GM19025 (cell line): ENCODE data around the gene UBE2L3.
"Not testable (repeated sequence)": the region's sequence is repeated elsewhere in the genome, so short reads cannot be mapped to it uniquely, and the experiment has no call there.

Source experiments
- ATAC-seq: cut with Tn5 transposase; IDR thresholded peaks from one replicate; pipeline ENCODE4 v1.9.1; 2021; ENCODE audit warnings: mild to moderate bottlenecking, low read depth, moderate library complexity; ENCODE audit not compliant: unreplicated experiment

Gene UBE2L3

DNA sequence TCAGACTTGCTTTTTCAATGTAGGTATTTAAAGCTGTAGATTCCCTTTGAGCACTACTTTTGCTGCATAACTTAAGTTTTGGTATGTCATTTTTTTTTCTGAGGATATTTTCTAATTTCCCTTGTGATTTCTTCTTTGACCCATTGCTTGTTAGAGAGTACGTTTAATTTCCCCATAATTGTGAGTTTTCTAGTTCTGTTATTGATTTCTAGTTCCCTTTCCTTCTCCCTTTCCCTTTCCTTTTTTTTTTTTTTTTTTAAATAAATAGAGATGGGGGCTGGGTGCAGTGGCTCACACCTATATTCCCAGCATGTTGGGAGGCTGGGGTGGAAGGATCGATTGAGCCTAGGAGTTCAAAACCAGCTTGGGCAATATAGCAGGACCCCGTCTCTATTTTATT is 30.8 kb downstream of the UBE2L3 start:
- no peak for ATAC-seq

GRCh38 chr22:21599053-21599893 is 31.8 kb downstream of the UBE2L3 start:
- ATAC-seq, result no peak

DNA sequence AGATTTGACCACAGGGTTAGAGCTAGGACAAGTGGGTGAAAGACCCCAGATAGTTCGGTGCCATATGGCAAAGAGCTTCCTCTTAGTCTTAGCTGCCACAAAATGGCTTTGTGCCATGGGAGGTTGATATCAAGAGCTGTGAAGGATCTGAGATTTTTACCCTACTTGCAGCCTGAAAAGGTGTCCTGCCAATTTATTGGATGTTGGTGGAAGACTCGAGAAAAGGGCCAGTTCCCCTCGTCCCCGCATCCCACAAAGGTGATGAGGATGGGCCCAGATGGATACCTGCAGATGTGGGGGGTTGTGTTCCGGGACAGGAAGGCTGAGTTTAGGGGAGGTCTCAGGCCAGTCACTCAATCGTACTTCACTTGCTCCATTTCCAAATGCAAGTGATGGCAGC is 35.1 kb downstream of the UBE2L3 start:
- ATAC-seq, result no peak

GRCh38 chr22:21603973-21604372 is 36.5 kb downstream of the UBE2L3 start:
- ATAC-seq, result no peak

DNA sequence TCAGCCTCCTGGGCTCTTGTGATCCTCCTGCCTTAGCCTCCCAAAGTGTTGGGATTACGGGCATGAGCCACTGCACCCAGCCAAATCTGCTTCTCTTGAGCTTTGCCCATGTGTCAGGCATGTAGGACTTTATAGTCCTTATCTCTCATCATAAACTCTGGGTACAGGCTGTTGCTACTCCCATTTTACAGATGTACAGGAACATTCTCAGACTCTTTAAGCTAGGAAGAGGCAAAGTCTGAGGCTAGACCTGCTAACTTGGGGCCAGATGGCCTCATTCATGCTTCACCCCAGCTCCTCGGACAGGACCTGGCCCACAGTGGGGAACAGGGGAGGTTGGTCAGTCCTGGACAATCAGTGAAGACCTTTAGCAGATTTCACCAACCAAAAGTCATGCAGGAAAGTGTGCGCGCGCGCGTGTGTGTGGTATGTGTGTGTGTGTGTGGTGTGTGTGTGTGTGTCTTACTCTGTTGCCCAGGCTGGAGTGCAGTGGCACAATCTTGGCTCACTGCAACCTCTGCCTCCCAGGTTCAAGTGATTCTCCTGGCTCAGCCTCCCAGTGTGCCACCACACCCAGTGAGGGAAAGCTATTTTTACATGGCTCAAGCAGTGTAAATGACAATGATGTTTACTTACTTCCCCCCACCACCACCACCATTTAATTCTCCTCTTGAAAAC is 38.5 kb downstream of the UBE2L3 start:
- ATAC-seq, result no peak

DNA sequence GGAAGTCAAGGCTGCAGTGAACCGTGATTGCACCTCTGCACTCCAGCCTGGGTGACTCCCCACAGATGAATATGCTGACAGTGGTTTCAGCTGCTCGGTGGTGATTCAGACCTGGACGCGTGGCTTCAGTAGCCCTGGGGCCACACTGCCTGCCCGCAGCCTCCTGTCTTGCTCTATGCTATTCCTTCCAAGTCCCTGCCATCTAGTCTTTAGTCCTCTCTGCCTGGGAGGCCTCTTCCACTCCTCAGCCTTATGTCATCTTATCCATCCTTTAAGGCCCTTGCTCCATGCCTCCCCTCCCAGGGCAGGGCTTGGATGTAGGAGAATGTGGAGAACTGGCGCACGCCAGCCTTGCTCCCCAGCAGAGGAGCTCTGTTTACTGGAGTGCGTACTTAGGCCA is 39.3 kb downstream of the UBE2L3 start:
- ATAC-seq, result no peak

DNA sequence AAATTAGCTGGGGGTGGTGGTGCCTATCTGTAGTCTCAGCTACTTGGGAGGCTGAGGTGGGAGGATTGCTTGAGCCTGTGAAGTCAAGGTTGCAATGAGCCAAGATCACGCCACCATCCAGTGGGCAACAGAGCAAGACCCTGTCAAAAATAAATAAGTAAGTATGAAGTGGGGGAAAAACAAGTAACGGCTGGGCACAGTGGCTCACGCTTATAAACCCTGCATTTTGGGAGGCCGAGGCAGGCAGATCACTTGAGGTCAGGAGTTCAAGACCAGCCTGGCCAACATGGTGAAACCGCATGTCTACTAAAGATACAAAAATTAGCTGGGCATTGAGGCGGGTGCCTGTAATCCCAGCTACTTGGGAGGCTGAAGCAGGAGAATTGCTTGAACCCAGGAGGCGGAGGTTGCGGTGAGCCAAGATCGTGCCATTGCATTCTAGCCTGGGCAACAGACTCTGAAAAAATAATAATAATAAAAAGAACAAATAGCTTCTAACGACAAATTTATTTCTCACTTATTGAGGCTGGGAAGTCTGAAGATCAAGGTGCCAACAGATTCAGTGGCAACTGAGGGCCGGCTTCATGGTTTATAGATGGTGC is 42.1 kb downstream of the UBE2L3 start:
- ATAC-seq, result not testable (repeated sequence)

DNA sequence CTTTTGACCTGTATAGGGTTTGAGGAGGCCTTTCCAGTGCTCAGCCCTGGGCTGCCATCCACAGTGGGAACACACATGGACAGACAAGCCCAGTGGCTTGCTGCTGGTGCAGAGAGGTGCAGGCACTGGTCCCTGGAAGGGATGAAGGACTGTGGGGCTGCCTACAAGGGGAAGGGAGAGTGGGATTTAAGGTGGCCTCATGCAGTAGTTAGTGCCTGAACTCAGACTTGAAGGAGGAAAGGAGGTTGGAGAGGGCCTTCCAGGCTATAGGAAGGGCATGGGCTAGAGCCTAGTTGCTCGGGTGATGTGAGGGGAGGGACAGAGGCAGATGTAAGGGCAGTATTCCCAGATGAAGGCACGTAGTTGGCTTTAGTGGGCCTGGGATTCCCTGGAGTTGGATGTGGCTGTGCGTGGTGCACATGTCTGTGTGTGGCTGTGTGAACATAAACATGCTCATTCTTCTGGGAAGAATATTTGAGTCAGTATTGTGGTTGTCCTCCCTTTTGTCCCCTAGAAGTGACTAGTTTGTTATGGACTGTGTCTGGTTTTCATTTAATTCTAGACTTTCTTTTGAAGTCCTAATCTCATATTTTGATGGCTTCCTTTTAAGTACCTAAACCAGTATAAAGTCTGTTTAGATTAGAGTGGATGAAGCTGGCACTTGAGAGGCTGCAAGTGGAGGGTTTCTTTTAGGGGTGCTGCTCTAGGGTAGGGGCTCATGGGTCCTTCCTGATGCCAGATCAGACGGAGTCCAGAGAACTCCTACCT is 43.9 kb downstream of the UBE2L3 start:
- no peak for ATAC-seq

- ATAC-seq, result no peak
Measured at GRCh38 chr22:21612858-21613257, 45.3 kb downstream of the UBE2L3 start.

- no peak for ATAC-seq
Measured at GRCh38 chr22:21613553-21614233, 46.2 kb downstream of the UBE2L3 start.

- ATAC-seq, result no peak
Measured at GRCh38 chr22:21615731-21616130, 48.2 kb downstream of the UBE2L3 start.

DNA sequence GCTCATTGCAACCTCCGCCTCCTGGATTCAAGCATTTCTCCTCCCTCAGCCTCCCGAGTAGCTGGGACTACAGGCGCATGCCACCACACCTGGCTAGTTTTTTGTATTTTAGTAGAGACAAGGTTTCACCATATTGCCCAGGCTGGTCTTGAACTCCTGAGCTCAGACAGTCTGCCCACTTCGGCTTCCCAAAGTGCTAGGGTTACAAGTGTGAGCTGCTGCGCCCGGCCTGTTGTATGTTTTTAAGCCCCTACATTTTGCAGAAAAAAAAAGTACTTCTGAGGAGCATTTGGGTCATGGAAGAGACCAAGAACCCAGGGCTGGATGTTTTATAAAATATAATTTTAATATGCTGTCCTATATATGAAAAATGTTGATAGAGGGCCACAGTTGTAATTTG is 49.8 kb downstream of the UBE2L3 start:
- not testable (repeated sequence) for ATAC-seq

DNA sequence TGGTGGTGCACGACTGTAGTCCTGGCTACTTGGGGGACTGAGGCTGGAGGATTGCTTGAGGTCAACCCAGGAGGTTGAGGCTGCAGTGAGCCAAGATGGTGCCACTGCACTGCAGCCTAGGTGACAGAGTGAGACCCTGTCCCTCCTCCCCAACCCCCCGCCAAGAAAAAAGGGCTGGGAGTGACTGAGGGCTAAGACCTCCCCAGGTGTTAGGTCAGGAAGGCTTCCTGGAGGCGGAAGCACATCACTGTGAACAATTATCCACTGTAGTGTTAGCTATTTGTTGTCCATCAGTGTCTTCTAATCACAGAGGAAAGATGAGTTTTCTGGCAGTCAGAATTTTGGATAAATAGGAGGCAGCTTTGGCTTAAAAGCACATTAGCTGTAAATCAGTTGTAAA is 53.5 kb downstream of the UBE2L3 start:
- no peak for ATAC-seq

DNA sequence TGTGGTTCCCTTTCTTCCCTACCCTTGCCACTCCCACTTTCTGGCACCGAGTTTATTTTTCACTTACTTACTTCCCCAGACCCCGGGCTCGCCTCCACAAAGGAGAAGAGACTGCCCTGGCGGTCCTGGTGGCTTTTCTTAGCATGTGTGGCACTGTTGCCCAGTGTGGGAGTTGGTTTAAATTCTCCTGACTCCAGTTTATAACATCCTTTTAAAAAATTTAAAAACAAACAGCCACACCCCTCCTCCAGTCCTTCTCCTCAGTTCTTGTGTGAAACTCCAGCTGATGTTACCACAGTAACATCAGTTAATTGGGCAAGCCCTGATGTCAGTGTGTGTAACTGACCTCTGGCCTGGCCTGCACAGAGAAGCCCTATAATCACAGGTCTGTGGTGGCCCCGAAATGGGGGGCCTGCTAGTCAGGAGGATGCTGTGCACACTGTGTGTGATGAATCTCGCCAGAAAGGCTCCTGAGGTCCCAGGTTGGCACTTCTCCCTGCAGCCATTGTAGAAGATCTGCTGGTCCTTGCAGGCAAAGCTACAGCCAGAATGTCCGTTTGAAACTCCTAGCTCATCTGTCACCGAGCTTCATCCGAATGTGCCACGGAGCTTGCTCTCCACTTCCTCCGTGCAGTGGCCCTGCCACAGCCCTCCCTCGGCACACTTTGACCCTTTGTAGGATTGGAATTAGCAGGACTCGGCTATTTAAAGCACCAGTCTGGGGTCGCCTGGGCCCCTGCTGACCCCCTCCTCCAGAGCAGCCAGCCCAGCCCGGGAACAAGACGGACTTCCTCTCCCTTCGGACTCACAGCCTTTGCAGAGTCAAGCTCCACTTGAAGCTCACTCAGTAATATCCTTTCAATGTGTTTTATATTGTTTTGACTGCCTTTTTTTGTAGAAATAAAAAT is 54.8 kb downstream of the UBE2L3 start:
- ATAC-seq, result no peak

DNA sequence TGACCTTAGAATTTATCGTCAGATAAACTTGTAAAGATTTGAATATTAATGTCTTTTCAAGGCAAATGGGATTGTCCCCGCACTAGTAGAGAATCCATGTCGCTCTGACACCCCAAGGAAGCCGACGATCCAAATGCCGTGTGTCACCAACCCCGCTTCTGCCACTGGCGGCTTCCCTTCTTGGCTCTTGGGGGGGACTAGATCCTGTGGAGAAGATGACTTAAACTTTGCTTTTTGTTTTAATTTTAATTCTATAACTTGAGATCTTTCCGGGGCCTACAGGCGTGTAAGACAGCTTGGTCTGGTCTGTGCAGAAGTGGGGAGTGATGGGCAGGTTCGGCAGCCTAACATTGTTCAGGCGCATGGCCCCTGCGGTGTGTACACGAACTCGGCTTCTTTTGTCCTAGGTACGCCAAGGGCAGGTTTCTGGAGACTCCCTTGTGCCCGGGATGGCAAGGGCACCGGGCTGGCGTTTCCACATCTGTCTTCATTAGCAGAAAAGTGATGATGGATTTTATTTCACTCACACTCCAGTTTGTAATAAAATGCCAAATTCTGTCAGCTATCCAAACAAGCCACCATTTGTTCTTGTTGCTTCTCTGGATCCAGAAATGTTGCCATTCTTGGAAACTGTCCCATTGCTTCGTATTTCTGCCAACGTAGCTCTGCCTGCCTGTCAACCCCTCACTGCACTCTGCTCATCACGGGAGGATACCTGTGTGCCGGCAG is 55.6 kb downstream of the UBE2L3 start:
- ATAC-seq, result no peak

DNA sequence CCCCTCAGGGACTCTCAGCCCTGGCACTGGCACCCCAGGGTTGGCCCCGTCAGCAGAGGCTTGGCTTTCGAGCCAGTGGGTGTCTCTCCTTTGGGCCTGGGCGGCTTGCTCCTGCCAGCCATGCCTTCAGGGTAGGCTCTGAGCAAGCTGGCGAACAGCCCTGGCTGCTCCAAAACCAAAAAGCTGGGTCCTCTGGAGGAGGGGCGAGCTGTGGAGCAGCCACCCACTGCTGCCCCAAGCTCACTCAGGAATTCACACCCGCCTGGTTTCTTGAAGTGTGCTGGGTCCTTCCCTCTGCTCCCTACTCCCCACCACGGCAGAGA is 56.1 kb downstream of the UBE2L3 start:
- no peak for ATAC-seq

GRCh38 chr22:21624120-21624879 is 56.8 kb downstream of the UBE2L3 start:
- no peak for ATAC-seq
